Measurements from ENCODE around the gene OSTM1.

OSTM1 gene

DNA sequence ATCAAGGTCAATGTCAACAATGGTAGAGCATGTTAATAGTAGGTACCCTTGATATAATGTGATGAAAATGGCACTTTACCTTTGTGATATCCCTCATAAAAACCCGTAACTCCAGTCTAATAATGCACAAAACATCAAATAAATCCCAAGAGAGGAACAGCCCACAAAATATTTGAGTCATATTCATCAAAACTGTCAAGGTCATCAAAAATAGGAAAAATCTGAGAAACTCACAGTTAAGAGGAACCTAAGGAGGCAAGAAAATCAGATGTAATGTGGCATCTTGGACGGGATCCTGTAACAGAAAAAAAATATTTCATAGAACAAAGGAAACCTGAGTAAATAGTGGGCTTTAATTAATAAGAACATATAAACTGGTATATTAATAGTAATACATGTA lies 25.5 kb upstream of the OSTM1 start:
- no peak for DNase-seq

DNA sequence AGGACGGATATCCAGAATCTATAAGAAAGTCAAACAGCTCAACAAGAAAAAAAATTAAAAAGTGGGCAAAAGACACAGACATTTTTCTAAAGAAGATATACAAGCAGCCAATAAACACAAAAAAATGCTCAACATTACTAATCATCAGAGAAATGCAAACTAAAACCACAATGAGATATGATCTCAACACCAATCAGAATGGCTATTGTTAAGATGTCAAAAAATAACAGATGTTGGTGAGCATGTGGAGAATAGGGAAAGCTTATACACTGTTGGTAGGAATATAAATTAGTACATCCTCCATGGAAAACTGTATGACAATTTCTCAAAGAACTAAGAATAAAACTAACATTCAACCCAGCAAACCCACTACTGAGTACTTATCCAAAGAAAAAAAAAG lies 23.3 kb upstream of the OSTM1 start:
- no peak for DNase-seq

GRCh38 chr6:108093781-108094300 lies 19.3 kb upstream of the OSTM1 start:
- DNase-seq = no peak

- DNase-seq = no peak
These were observed 16.7 kb upstream of the OSTM1 start for GRCh38 chr6:108091288-108091687.

- no peak for DNase-seq
These were observed 8.8 kb upstream of the OSTM1 start for GRCh38 chr6:108083349-108083748.

DNA sequence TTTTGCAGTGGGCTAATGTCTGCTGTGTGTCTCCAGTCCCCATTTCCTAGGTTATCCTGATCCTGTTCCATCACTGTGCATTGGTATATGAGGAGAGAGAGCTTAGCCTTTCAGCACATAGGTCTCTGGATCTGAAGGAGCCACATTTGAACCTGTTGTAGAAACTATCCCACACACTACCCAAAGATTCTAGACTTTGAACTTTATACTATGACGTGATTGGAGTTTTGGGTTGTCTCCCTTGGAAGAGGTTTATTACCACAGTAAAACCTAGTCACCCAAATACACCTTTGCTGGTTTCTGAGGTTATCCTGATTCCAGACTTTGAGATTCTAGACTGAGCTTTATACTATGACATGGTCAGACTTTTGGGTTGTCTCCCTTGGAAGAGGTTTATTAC lies 8.0 kb upstream of the OSTM1 start:
- DNase-seq = no peak

- DNase-seq = no peak
These were observed 5.7 kb upstream of the OSTM1 start for GRCh38 chr6:108080010-108080780.

DNA sequence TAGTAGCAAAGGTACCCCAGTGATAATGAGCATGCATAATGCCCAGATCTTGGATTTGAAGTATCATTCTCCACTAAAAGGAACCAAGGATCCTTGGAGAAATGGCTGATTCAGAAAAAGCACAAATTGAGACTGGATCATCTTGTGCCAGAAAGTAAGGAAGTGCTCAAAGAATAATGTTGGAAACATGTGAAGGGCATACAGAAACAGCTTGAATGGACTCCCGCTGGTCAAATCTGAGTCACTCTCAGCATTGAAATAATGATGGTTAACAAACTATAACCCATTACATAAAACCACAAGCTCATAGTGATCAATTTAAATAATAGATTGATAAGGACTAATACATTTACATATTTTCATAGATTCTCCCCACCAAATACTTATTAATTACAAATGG lies 3.6 kb upstream of the OSTM1 start:
- DNase-seq = no peak

DNA sequence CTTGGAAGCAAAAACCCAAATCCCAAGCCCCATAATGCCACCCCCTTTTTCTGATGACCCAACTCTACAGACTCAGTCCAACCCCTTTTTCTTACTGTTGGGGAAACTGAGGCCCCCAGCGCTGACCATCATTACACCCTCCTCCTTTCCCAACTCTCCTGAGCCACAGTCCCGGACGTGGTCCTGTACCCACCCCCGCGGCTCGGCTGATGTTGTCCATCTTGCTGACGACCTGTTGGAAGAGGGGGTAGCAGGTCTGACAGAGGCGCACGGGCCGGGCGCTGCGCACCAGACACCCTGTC lies 533 bp downstream of the OSTM1 start:
- no peak for DNase-seq

GRCh38 chr6:108071736-108072276 lies 2.7 kb downstream of the OSTM1 start:
- DNase-seq = no peak

DNA sequence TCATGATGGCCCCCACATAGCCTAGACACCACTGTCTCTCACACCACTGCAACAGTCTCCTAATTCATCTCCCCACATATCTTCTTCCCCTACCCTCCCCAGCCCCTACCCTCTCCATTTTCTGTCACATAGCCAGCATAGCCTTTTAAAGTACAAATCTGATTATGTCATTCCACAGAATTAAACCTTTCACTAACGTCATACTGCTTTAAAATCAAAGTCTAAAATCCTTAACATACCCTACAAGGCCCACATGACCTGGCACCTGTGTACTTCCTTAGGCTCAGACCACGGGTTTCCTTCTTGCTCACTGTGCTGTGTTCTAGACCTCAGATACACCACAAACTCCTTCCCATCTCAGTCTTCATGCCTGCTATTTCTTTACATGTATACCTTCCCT lies 5.9 kb downstream of the OSTM1 start:
- DNase-seq = no peak

DNA sequence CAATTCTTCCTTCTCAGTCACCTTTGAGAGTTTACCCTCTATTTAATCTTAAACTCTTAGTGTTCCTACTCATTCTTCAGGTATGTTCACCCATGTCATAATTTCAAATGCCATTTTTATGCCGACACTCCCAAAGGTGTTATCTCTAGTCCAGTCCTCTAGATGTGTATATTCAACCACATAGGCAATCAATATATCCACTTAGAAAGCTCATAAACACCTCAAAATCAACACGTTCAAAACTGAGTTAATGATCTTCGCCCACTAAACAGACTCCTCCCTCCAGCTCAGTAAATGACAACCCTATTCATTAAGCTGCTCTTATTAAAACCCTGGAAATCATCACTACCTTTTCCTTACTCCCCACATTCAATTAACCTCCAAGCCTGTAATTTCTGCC lies 6.4 kb downstream of the OSTM1 start:
- DNase-seq = no peak

DNA sequence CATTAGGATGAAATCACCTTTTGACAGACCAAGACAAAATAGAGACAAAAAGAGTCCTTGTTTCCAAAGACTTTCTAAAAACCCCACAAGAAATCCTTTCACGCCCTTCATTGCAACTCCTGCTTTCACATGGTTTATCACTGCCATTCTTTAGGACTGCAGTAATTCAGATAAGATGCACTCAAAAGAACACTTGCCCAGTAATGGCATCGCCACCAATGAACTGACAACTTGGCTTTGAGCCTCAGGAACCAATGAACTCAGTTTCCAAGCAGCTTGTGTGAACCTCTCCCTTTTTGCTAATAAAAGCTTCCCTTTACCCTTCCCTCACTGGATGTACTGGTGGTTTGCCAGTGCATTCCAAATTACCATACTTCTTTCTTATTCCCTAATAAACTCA lies 21.8 kb downstream of the OSTM1 start:
- DNase-seq = no peak

DNA sequence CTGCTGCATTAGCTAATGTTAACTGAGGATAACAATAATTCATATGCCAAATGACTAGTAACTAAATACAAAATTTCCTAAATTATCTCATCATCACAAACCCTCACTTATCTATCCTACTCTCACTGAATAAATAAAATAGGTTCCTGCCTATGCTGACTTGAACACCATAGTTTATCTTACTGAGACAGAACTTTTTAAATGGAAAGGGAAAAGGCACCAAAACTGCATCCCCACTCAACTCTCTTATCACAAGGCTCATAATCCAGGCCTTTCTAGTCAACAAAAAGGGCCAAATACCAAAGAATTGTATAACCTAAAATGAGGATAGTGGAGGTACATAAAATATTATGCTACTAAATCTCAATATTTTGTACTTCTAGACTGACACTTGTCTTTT lies 23.1 kb downstream of the OSTM1 start:
- DNase-seq = no peak

DNA sequence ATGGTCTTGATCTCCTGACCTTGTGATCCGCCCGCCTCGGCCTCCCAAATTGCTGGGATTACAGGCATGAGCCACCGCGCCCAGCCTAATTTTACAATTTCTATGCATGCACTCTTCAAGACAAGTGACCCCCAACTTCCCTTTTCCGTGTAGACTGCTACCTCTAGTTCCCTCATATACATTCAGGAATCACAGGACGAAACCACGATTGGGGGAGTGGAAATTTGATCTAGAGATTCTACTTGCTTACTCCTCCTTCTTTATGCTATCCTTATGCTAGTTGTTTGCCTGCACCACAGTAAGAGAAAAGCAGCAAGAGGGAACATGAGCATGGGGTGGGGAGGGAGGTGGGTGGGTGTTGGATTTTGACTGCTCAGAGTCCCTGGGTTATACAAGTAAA lies 34.9 kb downstream of the OSTM1 start:
- no peak for DNase-seq

DNA sequence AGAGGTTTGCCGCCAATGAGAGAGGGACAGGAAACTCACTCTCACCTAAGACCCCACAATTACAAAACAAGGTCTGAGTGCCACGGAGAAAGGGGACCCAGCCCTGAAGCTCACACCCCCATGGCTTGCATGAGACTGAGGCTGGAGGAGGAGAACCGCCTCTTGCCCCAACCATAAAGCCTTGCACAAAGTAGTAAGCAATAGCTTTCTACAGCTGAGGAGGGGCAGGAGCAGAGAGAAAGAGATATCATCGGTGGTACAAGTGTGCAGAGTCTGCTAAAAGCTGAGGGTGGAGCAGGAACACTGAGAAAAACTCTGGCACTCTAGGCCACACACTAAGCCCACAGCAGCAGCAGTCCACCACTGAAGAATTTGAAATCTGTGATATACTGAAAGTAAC lies 37.7 kb downstream of the OSTM1 start:
- no peak for DNase-seq

DNA sequence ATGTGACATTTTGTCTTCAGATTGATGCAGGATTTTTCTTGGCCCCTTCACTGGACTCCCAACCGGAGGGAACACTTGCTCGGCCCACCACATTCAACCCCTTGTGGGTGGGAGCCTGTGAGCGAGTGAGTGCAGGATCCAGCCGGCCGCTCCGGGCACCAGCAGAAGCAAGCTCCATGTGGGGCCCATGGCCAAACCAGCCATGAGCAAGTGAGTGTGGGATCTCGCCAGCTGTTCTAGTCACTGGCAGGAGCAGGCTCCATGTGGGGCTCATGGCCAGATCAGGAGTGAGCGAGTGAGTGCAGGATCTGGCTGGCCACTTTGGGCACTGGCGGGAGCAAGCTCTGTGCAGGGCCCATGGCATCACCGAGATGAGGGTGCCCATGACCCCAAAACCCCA lies 42.6 kb downstream of the OSTM1 start:
- no peak for DNase-seq

- no peak for DNase-seq
These were observed 44.3 kb downstream of the OSTM1 start for GRCh38 chr6:108030211-108030610.

DNA sequence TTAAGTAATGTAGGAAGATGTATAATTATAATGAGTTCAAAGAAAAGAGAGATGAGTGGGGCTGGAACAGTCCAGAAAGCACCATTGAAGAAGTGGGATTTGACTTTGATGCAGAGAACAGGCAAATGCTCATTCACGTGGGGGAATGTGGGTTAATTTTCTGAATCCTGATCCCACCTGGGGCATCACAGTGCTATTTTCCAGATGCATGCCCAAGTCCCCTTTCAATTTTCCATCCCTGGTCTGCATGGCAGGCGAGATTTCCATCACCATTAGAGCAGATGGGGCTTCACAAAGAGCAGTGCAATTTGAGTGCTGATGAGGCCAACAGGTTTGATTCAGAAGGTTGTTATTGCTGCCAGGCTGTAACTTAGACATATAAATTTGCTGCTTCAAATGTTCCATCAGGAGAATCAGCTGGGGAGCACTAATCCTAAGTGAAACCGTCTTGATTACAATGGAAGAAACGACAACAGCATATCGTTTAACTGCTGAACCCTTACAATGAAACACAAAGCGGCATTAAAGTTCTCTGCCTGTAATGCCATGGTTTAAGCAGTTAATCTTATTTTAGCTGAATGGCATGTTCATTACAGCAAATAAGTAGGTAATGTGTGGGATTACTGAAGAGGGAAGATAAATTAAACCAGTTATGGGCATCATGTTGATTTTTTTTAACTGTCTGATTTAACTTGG lies 45.2 kb downstream of the OSTM1 start:
- DNase-seq = no peak

- no peak for DNase-seq
These were observed 46.9 kb downstream of the OSTM1 start for GRCh38 chr6:108027594-108027993.

DNA sequence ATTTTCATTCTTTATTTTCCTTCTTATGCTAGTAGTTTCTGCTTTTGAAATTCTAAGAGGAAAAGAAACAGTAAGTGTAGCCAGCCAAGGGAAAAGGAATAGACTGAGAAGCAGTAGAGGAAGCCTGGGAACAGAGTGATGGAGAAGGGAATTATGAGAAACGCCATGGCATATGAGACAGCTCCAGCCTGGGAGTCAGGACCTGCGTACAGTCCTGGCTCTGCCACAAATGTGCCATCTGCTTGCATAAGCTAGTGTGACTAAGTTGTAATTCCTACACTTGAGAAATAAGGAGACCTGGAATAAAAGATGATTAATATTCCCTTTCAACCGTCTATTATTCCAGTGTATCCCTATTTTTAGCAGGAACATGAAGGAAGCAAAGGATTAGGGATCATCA lies 47.5 kb downstream of the OSTM1 start:
- DNase-seq = no peak

GRCh38 chr6:108024427-108025073 lies 50.0 kb downstream of the OSTM1 start:
- DNase-seq = no peak

DNA sequence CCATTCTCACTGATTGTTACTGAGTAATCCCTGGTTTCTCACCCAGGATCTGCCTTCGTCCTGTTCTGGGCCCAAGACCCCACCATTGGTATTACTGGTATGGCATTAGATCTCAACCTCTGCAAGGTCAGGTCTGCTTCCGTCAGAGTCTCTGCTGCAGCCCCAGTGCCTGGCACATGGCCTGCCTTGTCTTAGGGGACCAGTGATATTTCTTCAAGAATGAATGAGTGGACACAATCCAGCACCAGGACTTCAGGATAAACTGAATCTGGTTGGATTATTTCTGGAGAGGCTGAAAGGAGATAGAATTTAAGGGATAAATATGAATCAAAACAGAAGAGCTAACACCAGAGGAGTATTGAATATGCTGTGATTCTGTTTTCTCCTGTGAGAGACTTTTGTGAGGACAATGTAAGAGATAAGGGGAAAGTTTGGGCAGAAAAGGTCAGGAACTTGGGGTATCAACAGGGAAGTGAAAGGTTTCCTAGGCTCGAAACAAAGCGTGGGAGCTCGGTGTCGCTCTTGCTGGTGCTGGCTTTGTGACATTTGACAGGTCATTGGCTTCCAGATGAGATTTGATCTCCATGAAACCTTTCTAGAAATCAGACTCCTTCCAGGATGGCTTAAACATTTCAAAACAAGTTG lies 53.9 kb downstream of the OSTM1 start:
- no peak for DNase-seq

All from NCI-H510A (cell line).